Aorta (tissue), 5 donors: Measurements from ENCODE around the gene NIPAL4. TPM values are rescaled to one million over a fixed set of nuclear protein-coding genes. Genes with fewer than 3 reads are reported as not detected.

Experiments
- ATAC-seq: fragments of 200-7000 bp; cut with Tn5 transposase; one replicate; pipeline ENCODE4 v1.9.1; 2022; ENCODE audit warnings: moderate library complexity; ENCODE audit not compliant: low FRiP score
- DNase-seq, 2 donors: peaks; one replicate each; pipeline ENCODE4 v3.0.0-alpha.2; 2020
- H3K27ac ChIP-seq, 2 donors: one replicate each; pipeline ENCODE4 v1.5.1; 2013; ENCODE audit warnings: low read length in 2 of 2, mild to moderate bottlenecking in 2 of 2, moderate library complexity in 2 of 2, control low read depth in 1 of 2, inconsistent platforms in 1 of 2, low read depth in 1 of 2
- H3K27me3 ChIP-seq, 2 donors: one replicate each; pipeline ENCODE4 v1.6.1; 2013; ENCODE audit warnings: control low read depth in 1 of 2, low read length in 1 of 2, mild to moderate bottlenecking in 1 of 2, moderate library complexity in 1 of 2; ENCODE audit not compliant: insufficient read depth in 2 of 2, control insufficient read depth in 1 of 2
- H3K36me3 ChIP-seq, 2 donors: one replicate each; pipeline ENCODE4 v1.6.1; 2013; ENCODE audit warnings: control low read depth in 1 of 2, low read length in 1 of 2, mild to moderate bottlenecking in 1 of 2; ENCODE audit not compliant: insufficient read depth in 2 of 2, control insufficient read depth in 1 of 2
- H3K4me1 ChIP-seq, 2 donors: one replicate each; pipeline ENCODE4 v1.6.1; 2013; ENCODE audit warnings: low read length in 2 of 2, control low read depth in 1 of 2, mild to moderate bottlenecking in 1 of 2, moderate library complexity in 1 of 2; ENCODE audit not compliant: insufficient read depth in 2 of 2, control insufficient read depth in 1 of 2
- H3K4me3 ChIP-seq, 2 donors: one replicate each; pipeline ENCODE4 v1.5.1; 2013; ENCODE audit warnings: low read length in 2 of 2, control low read depth in 1 of 2, mild to moderate bottlenecking in 1 of 2
- H3K9me3 ChIP-seq: one replicate; pipeline ENCODE4 v1.6.1; 2013; ENCODE audit warnings: mild to moderate bottlenecking, low read length; ENCODE audit not compliant: control insufficient read depth
- WGBS, 2 donors: extraction: QIAGEN DNeasy Blood & Tissue Kit; methylation state at CpG; one replicate each; pipeline ENCODE4 v1.1.7; 2013; 5-methylcytosine and 5-hydroxymethylcytosine counted together
- intact Hi-C, 2 donors: fragments of 100-400 bp; cut with DNase I; formaldehyde crosslinking; loops; one replicate each; pipeline versions ENCODE4 v1.14.2 to v1.15.0; 2022
- polyA plus RNA-seq, 2 donors: library from polyadenylated mRNA; stranded (reverse); fragments of 200-250 nt; gene quantifications; one replicate each; pipeline ENCODE4 v1.2.3, GENCODE V29; 2013
- total RNA-seq, 2 donors: library from RNA; stranded (reverse); fragmentation: NEBNext Ultra II Directional; extraction: Animal tissue kit (Norgen Biotek cat#: 25700); gene quantifications; one replicate each; pipeline ENCODE4 v1.2.1, GENCODE V29; 2021
- donor health status: healthy with polysubstance abuse.
- donor health status: Bipolar disorder and iron deficiency.
- donor health status: DM: no; HTN: no; CAD: no.
- donor health status: DM: no; HTN: no; CAD: no.
- donor health status: DM: yes; HTN: yes; CAD: no.

The NIPAL4 gene
- total and polyA plus RNA-seq, 4 donors = 0.28 to 0.55 TPM; not detected in 2

DNA sequence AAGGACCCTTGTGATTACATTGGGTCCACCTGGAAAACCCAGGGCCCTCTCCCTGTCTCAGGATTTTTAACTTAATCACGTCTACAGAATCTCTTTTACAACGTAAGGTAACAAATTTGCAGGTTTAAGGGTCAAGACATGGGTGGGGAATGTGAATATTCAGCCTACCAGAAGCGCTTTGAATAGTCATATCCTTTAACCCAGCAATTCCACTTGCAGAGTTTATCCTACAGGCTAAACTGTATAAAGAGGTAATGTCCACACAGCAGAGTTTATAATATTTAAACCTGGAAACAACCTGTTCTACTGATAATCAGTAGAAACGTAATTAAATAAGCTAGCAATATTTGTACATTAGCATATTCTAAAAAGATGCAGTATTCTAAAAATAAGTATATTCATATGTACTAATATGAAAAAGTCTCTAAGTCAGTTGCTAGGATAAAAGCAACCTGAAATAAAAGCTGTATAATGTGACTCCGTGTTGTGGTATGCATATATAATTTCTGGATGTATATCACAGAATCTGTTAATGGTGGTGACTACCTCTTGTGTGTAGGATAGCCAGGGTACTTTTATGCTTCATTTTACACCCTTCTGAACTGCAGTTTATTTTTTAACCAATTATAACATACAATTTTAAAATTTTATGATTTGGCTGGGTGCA lies 14.1 kb upstream of the NIPAL4 start:
- H3K36me3 ChIP-seq = no peaks in the 10 kb centered on the region
- H3K9me3 ChIP-seq = no peaks in the 10 kb centered on the region
- intact Hi-C loops = no loop called here
- ATAC-seq (no peak), DNase-seq (no peak)
- no peak overlapping the region for H3K4me3 ChIP-seq
- no peak overlapping the region for H3K27ac ChIP-seq
- no peaks in the 10 kb centered on the region for H3K27me3 ChIP-seq
- peaks cover 0 to 5% of the 10 kb centered on the region in 2 donors for H3K4me1 ChIP-seq
- WGBS, 2 donors = 92 to 95% methylated on average over 5 of the region's 5 CpGs

DNA sequence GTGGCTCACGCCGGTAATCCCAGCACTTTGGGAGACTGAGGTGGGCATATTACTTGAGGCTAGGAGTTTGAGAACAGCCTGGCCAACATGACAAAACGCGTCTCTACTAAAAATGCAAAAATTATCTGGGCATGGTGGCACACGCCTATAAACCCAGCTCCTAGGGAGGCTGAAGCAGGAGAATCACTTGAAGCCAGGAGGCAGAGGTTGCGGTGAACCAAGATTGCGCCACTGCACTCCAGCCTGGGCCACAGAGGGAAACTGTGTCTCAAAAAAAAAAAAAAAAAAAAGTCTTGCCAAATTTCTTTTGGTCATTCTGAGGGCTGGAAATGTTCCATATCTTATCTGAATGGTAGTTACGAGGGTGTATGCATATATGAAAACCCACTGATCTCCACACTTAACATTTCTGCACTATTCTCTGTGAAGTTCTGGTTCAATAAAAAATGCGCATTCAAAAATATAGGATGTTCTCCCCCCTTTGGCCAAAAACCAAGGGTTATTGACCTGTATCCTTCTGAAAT lies 13.5 kb upstream of the NIPAL4 start:
- Histone ChIP-seq H3K36me3 (no peaks in the 10 kb centered on the region), H3K4me1 (peaks cover 0 to 5% of the 10 kb centered on the region in 2 donors), H3K27ac (no peak overlapping the region), H3K4me3 (no peak overlapping the region), H3K9me3 (no peaks in the 10 kb centered on the region), H3K27me3 (no peaks in the 10 kb centered on the region)
- ATAC-seq = no peak
- 93 to 95% methylated on average over 9 of the region's 9 CpGs for WGBS, 2 donors
- intact Hi-C loops = no loop called here
- no peak for DNase-seq

DNA sequence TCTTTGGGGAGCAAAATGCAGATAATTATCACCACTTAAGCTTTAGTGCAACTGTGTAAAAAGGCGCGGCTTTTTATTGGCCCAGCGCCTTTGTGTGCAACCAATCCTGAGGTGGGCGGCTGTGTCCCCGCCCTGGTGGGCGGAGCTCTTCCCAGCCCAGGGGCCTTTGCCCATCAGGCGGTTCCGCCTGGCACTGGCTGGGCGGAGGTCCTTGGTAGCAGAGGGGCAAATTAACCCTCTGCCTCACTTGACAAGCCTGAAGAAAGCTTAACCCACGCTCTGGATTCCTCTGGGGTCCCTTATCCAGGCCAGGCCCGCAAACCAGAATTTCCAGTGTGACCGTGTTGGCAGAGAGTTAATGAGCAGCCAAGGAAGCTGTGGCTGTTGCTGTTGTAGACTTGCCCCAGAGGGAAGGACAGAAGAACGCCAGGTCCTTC lies 12.8 kb upstream of the NIPAL4 start:
- H3K4me1 ChIP-seq = peaks cover 0 to 5% of the 10 kb centered on the region in 2 donors
- intact Hi-C loops = no loop called here
- no peak overlapping the region for H3K4me3 ChIP-seq
- no peaks in the 10 kb centered on the region for H3K36me3 ChIP-seq
- no peak overlapping the region for H3K27ac ChIP-seq
- no peaks in the 10 kb centered on the region for H3K27me3 ChIP-seq
- ATAC-seq = no peak
- WGBS, 2 donors = 88 to 94% methylated on average over 13 of the region's 13 CpGs
- DNase-seq = no peak
- no peaks in the 10 kb centered on the region for H3K9me3 ChIP-seq

DNA sequence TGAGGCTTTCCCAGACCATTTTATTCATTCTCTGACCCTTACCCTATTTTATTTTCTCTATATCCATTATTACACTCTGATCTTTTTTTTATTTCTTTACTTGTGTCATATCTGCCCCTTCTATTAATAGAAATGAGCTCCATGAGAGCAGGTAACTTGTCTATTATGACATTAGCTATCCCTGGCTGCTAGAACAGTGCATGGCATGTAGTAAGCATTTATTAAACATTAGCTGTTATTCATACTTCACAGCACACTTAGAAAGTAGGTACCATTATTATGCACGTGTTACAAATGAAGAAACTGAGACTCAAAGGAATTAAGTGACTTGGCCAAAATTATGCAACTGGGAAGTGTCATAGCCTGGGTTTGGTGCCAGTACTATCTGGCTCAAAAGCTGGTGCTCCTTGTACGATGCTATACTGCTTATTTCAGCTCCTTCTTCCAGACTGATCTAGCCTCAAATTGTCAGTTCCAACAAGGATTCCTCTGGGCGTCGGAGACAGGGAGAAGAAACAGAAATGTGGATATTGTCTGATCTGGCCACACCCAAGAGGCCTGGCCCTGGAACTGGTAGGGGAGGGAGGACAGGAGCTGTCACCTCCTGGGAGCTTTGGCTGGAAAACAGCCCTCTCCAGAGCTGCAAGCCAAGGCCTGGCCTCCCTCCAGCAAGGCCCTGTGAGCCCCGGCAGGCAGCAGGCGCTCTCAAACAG lies 10.8 kb upstream of the NIPAL4 start:
- DNase-seq = peak; percentile 54 to 82
- ATAC-seq = peak; percentile 73

DNA sequence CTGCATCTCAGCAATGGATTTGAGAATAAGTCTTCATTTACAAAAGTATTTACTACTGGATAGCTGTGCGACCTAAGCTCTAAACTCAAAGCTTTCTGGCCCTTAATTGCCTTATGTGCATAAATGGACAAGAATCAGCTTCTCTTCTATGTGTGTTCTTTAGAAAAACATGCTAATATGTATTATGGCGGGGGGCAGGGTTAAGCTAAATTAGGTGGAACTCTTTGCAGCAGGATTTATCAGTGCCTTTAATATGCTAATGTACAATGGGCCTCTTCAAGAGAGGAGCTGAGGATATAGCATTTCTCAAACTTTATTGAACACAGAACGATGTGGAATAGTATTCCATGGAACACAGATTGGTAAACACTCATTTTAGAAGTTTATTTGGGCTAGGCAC lies 10.0 kb upstream of the NIPAL4 start:
- H3K9me3 ChIP-seq = no peaks in the 10 kb centered on the region
- intact Hi-C loops = no loop called here
- peaks cover 0 to 5% of the 10 kb centered on the region in 2 donors for H3K4me1 ChIP-seq
- H3K27me3 ChIP-seq = no peaks in the 10 kb centered on the region
- DNase-seq (no peak), ATAC-seq (no peak)
- H3K36me3 ChIP-seq = no peaks in the 10 kb centered on the region
- WGBS, 2 donors = 96 to 97% methylated on average over 3 of the region's 3 CpGs
- H3K4me3 ChIP-seq = no peak overlapping the region
- no peak overlapping the region for H3K27ac ChIP-seq

More for the DNA sequence above, 10.8 kb upstream of the NIPAL4 start:
- WGBS, 2 donors = 4 to 10% methylated on average over 6 of the region's 6 CpGs
- Histone ChIP-seq H3K4me1 (peaks cover 0 to 5% of the 10 kb centered on the region in 2 donors), H3K9me3 (no peaks in the 10 kb centered on the region), H3K27ac (no peak overlapping the region), H3K4me3 (no peak overlapping the region), H3K27me3 (no peaks in the 10 kb centered on the region), H3K36me3 (no peaks in the 10 kb centered on the region)
- intact Hi-C loops = no loop called here

DNA sequence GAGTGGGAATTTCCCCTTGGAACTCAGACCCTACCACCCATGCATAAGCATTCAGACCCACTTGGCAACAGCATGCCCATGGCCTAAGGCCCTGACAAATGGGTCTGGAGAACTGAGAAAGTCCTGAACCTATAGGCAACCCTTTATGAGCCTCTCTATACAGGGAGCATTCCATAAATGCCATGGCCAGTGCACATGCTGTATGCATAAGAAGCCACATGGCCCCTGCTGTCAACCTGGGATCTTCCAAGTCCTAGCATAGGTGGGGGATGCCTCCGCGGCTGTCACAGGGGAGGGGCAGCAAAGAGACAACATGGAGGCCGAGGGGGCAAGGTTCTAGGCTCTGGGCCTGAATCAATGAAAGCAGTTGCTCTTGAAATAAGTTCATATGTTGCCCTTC lies 8.2 kb upstream of the NIPAL4 start:
- Histone ChIP-seq H3K27ac (no peak overlapping the region), H3K36me3 (no peaks in the 10 kb centered on the region), H3K27me3 (no peaks in the 10 kb centered on the region), H3K4me1 (peaks cover 0 to 5% of the 10 kb centered on the region in 2 donors), H3K9me3 (no peaks in the 10 kb centered on the region), H3K4me3 (no peak overlapping the region)
- intact Hi-C loops = no loop called here
- WGBS, 2 donors = 90% methylated on average over 3 of the region's 3 CpGs
- no peak for DNase-seq
- no peak for ATAC-seq

DNA sequence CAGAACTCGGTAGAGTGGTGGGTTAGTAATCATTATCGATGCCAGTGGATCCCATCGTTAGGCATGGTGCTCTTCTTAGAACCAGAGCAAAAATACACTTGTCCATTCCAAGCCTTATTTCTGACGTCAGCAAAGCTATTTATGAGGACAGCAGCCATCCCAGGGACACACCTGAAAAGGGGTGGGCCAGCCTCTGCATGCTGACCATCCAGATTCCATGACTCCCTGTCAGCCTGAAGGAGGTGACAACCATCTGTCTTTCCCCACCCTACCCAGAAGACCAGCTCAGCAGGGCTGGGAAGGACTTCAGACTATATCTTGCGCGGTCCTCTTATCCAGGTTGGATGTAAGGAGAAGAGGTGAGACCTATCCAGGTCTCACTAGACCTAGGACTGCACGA lies 5.7 kb upstream of the NIPAL4 start:
- no peak for ATAC-seq
- Histone ChIP-seq H3K9me3 (no peaks in the 10 kb centered on the region), H3K4me1 (peaks cover 0 to 5% of the 10 kb centered on the region in 2 donors), H3K27me3 (no peaks in the 10 kb centered on the region), H3K27ac (no peak overlapping the region), H3K4me3 (no peak overlapping the region), H3K36me3 (no peaks in the 10 kb centered on the region)
- no peak for DNase-seq
- intact Hi-C loops = no loop called here
- 95% methylated on average over 7 of the region's 7 CpGs for WGBS, 2 donors

DNA sequence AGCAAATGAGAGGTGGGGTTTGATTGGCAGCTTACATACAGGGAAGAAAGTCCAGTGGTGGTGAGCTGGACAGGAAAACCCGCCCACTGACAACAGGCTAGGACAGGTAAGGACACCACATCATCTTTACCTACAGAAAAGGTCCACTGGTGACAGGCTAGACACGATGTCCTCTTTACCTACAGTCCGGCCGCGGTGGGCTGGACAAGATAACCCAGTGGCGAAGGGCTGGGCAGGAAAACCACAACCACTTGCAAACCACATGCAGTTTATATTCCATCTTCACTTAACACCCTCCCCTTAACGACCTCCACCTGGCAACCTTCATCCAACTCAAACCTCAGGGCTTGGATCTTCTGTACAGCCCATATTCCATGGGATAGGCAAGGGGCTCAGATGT lies 5.0 kb upstream of the NIPAL4 start:
- H3K36me3 ChIP-seq = no peaks in the 10 kb centered on the region
- intact Hi-C loops = no loop called here
- no peaks in the 10 kb centered on the region for H3K4me1 ChIP-seq
- H3K4me3 ChIP-seq = no peak overlapping the region
- H3K9me3 ChIP-seq = no peaks in the 10 kb centered on the region
- WGBS, 2 donors = 90 to 93% methylated on average over 7 of the region's 7 CpGs
- DNase-seq (no peak), ATAC-seq (no peak)
- H3K27ac ChIP-seq = no peak overlapping the region
- no peaks in the 10 kb centered on the region for H3K27me3 ChIP-seq

DNA sequence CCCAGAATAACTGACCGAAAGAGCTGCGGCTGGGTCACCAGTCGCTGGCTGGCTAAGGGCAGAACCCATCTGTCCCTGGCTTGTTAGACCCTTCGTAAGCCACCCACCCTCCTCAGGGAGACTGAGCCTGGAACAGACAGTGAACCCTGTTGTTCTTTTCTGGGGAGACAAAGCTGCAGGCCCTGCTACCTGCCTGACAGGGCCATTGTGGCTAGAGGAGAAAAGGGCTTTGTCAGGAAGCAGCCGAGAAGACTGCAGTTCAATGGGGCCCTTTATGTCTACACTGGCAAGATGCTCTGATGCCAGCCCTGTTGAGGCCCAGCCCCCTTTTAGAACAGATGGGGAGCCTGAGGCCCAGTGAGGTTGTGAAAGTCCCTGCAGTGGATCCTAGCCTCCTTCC lies 3.7 kb upstream of the NIPAL4 start:
- intact Hi-C loops = no loop called here
- H3K4me1 ChIP-seq = no peaks in the 10 kb centered on the region
- no peak for ATAC-seq

More for the DNA sequence above, 3.7 kb upstream of the NIPAL4 start:
- Histone ChIP-seq H3K27ac (no peak overlapping the region), H3K4me3 (no peak overlapping the region), H3K27me3 (no peaks in the 10 kb centered on the region), H3K36me3 (no peaks in the 10 kb centered on the region), H3K9me3 (no peaks in the 10 kb centered on the region)
- no peak for DNase-seq
- 87 to 97% methylated on average over 5 of the region's 5 CpGs for WGBS, 2 donors
